Muscle layer of colon (tissue), 2 donors: ENCODE data around the gene OPCML.

Experiments
- H3K27ac ChIP-seq: one replicate; pipeline ENCODE4 v1.7.0; 2013; ENCODE audit warnings: low read depth, mild to moderate bottlenecking, low read length, moderate library complexity
- H3K27me3 ChIP-seq, 2 donors: one replicate each; pipeline ENCODE4 v1.7.0; 2013; ENCODE audit warnings: low read length in 2 of 2, mild to moderate bottlenecking in 2 of 2; ENCODE audit not compliant: insufficient read depth in 2 of 2, control insufficient read depth in 1 of 2
- H3K36me3 ChIP-seq: one replicate; pipeline ENCODE4 v1.7.0; 2013; ENCODE audit warnings: mild to moderate bottlenecking, low read length; ENCODE audit not compliant: insufficient read depth
- H3K4me1 ChIP-seq: one replicate; pipeline ENCODE4 v1.7.0; 2013; ENCODE audit warnings: mild to moderate bottlenecking, low read length; ENCODE audit not compliant: insufficient read depth
- H3K4me3 ChIP-seq, 2 donors: one replicate each; pipeline ENCODE4 v1.7.0; 2013; ENCODE audit warnings: low read length in 2 of 2, low read depth in 1 of 2, mild to moderate bottlenecking in 1 of 2, moderate library complexity in 1 of 2
- H3K9ac ChIP-seq: one replicate; pipeline ENCODE4 v1.7.0; 2013; ENCODE audit warnings: low read length
- H3K9me3 ChIP-seq: one replicate; pipeline ENCODE4 v1.7.0; 2013; ENCODE audit warnings: mild to moderate bottlenecking, low read length
- donor health status: abdominal sarcoma.
- donor health status: Adenocarcinoma of cecum.

OPCML gene

DNA sequence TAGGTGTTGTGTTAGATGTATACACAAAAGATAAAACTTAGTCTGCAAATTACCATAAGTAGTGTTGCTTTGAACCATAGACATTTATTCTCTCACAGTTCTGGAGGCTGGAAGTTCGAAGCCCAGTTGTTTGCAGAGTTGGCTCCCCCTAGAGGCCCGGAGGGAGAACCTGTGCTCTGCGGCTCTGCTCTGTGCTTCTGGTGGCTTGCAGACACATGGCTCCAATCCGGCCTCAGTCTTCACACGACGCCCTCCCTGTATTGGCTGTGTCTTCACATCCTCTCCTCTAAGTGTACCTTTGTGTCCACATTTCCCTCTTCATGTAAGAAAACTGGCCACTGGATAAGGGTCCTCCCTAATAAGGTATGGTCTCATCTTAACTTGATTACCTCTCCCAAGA, 128.4 kb downstream of the OPCML start:
- H3K9ac ChIP-seq = no peak overlapping the region
- no peaks in the 10 kb centered on the region for H3K9me3 ChIP-seq
- no peak overlapping the region for H3K4me3 ChIP-seq
- no peak overlapping the region for H3K27ac ChIP-seq
- no peaks in the 10 kb centered on the region for H3K36me3 ChIP-seq
- no peaks in the 10 kb centered on the region for H3K4me1 ChIP-seq
- H3K27me3 ChIP-seq = no peaks in the 10 kb centered on the region

- Histone ChIP-seq H3K36me3 (no peaks in the 10 kb centered on the region), H3K4me3 (no peak overlapping the region), H3K9ac (no peak overlapping the region), H3K4me1 (no peaks in the 10 kb centered on the region), H3K9me3 (no peaks in the 10 kb centered on the region), H3K27ac (no peak overlapping the region), H3K27me3 (no peaks in the 10 kb centered on the region)
These were observed 129.8 kb downstream of the OPCML start for GRCh38 chr11:133402551-133402950.

DNA sequence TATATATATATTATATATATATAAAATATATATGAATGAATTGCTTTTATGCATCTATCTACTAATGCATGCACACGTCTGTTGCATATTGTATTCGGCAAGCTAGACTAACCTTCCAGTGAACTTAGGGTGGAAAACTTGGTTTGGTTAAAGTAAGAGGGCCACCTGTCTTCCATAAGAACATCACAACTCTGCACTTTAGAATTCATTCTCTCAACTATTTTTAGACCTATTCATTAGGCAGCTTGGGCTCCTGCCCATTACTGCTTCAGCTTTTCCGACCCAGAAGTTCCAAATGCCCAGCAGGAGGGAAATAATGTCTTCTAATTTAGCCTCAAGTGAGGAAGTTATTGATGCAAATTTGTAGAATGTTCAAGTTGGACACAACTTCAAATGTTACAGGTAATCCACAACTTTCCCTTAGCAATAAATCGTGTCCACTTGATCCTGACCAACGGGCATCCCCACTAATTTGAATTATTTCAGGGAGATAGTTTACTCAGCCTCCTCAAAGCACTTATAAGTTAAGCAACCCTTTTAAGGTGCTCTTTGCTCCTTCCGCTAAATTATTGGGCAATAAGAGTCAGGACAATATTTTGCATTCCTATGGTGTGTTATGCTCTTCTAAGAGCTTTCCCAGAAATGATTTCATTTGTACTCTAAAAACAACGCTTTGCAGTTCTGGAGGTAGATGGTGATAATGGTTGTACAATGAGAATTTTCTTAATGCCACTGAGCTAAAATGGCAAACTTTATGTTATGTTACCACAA, 132.3 kb downstream of the OPCML start:
- no peak overlapping the region for H3K4me3 ChIP-seq
- no peak overlapping the region for H3K27ac ChIP-seq
- no peaks in the 10 kb centered on the region for H3K36me3 ChIP-seq
- H3K9me3 ChIP-seq = no peaks in the 10 kb centered on the region
- H3K9ac ChIP-seq = no peak overlapping the region
- H3K4me1 ChIP-seq = no peaks in the 10 kb centered on the region
- H3K27me3 ChIP-seq = no peaks in the 10 kb centered on the region

DNA sequence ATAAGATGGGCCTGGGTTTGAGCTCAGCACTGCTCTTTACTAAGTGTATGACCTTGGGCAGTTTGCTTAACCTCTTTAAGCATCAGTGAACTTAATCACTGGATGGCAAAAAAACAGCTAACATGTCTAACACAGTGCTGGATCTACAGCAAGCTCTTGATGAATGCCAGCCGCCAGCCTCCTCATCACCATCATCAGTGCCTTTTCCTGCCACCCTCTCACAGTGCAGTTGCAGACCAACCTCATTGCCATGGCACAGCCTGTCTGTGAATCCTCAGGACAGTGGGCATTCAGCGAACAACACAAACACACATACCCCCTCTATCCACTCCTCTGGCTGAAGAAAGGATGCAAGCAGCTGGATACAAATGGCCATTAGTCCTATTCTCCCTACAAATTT, 133.0 kb downstream of the OPCML start:
- Histone ChIP-seq H3K36me3 (no peaks in the 10 kb centered on the region), H3K9ac (no peak overlapping the region), H3K27ac (no peak overlapping the region), H3K4me1 (no peaks in the 10 kb centered on the region), H3K9me3 (no peaks in the 10 kb centered on the region), H3K4me3 (no peak overlapping the region), H3K27me3 (no peaks in the 10 kb centered on the region)

DNA sequence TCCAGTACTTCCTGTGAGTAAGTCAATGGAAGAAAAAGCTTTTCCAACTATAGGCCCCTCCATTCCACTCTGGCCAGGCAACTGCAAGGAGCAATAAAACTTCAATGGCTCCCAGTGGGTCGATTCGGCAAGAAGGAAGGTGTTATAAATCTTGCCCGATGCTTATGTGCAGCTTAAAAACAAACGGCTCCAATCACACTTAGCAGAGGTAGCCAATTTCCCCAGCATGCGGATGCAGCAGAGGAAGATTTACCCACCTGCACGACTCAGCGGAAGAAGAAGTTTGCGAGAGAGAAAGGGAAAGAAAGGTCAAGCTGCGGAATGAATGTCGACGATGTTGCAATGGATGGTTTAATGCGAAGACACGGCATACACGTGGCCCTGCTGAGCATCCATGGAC, 141.5 kb downstream of the OPCML start:
- Histone ChIP-seq H3K27me3 (no peaks in the 10 kb centered on the region), H3K9ac (no peak overlapping the region), H3K27ac (no peak overlapping the region), H3K36me3 (no peaks in the 10 kb centered on the region), H3K9me3 (no peaks in the 10 kb centered on the region), H3K4me1 (no peaks in the 10 kb centered on the region), H3K4me3 (no peak overlapping the region)

DNA sequence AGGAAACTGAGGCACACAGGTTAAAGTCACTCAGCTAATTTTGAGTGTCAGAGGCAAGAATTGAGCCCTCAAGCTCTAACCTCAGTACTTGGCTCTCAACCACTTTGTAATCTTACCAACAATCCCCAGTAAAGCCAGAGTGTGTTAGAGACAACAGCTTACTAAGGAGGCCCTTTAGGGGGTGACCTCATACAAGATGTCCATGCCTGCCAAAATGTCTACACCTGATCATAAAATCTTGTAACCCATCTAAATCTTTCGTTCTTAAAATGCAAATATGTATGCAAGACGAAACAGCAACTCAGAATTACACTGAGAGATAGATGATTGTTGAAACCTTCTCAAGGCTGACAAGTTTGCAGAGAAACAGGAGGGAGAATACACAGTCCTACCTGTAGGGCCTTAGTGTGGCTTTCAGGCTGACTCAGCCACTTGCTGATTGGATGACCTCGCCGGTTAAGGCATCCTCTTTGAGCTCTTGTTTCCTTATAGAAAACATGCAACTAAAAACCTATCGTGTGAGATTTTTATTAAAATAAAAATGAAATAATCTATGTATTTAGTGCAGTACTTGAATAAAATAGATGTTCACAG, 143.2 kb downstream of the OPCML start:
- Histone ChIP-seq H3K9me3 (no peaks in the 10 kb centered on the region), H3K4me3 (no peak overlapping the region), H3K27me3 (no peaks in the 10 kb centered on the region), H3K4me1 (no peaks in the 10 kb centered on the region), H3K9ac (no peak overlapping the region), H3K36me3 (no peaks in the 10 kb centered on the region), H3K27ac (no peak overlapping the region)

- no peaks in the 10 kb centered on the region for H3K4me1 ChIP-seq
- H3K9ac ChIP-seq = no peak overlapping the region
- H3K4me3 ChIP-seq = no peak overlapping the region
These were observed 144.0 kb downstream of the OPCML start for GRCh38 chr11:133388260-133388659.

GRCh38 chr11:133386852-133387251, 145.4 kb downstream of the OPCML start:
- Histone ChIP-seq H3K4me3 (no peak overlapping the region), H3K27ac (no peak overlapping the region), H3K4me1 (peaks cover 14% of the 10 kb centered on the region), H3K27me3 (no peaks in the 10 kb centered on the region), H3K9ac (no peak overlapping the region), H3K36me3 (no peaks in the 10 kb centered on the region), H3K9me3 (no peaks in the 10 kb centered on the region)

More at GRCh38 chr11:133388260-133388659, 144.0 kb downstream of the OPCML start:
- H3K27me3 ChIP-seq = no peaks in the 10 kb centered on the region
- H3K36me3 ChIP-seq = no peaks in the 10 kb centered on the region
- no peak overlapping the region for H3K27ac ChIP-seq
- no peaks in the 10 kb centered on the region for H3K9me3 ChIP-seq

- H3K4me1 ChIP-seq = peaks cover 20% of the 10 kb centered on the region
- no peaks in the 10 kb centered on the region for H3K36me3 ChIP-seq
- H3K9me3 ChIP-seq = no peaks in the 10 kb centered on the region
- H3K4me3 ChIP-seq = no peak overlapping the region
- H3K27me3 ChIP-seq = no peaks in the 10 kb centered on the region
- H3K9ac ChIP-seq = no peak overlapping the region
- no peak overlapping the region for H3K27ac ChIP-seq
These were observed 146.0 kb downstream of the OPCML start for GRCh38 chr11:133386262-133386661.

GRCh38 chr11:133385781-133386180, 146.5 kb downstream of the OPCML start:
- H3K27me3 ChIP-seq = no peaks in the 10 kb centered on the region
- no peak overlapping the region for H3K27ac ChIP-seq
- no peaks in the 10 kb centered on the region for H3K9me3 ChIP-seq
- H3K9ac ChIP-seq = no peak overlapping the region
- H3K36me3 ChIP-seq = no peaks in the 10 kb centered on the region
- peaks cover 20% of the 10 kb centered on the region for H3K4me1 ChIP-seq
- no peak overlapping the region for H3K4me3 ChIP-seq

DNA sequence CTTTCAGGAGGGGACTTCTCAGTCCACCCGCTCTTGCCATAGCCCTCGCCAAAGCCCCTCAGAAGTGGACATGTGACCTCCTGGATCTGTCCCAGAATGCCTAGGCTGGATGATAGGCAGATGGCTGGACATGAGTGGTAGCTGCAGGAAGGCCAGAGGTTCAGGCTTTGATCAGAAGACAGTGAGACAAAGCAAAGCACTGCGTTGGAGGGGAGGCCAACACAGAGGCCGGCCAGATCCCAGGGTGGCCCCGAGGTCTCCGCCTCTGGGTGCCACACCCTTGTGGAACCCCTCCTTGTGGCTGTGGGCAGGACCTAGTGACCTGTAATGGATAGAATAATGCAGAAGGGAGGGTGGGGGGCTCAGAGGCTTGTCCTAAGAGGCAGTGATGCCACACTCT, 147.6 kb downstream of the OPCML start:
- Histone ChIP-seq H3K4me3 (no peak overlapping the region), H3K27ac (no peak overlapping the region), H3K9ac (no peak overlapping the region), H3K4me1 (peaks cover 20% of the 10 kb centered on the region), H3K36me3 (no peaks in the 10 kb centered on the region), H3K27me3 (no peaks in the 10 kb centered on the region), H3K9me3 (no peaks in the 10 kb centered on the region)

GRCh38 chr11:133383689-133384088, 148.6 kb downstream of the OPCML start:
- Histone ChIP-seq H3K36me3 (no peaks in the 10 kb centered on the region), H3K9ac (no peak overlapping the region), H3K4me3 (no peak overlapping the region), H3K27ac (no peak overlapping the region), H3K27me3 (no peaks in the 10 kb centered on the region), H3K9me3 (no peaks in the 10 kb centered on the region), H3K4me1 (peaks cover 20% of the 10 kb centered on the region)
